K562 (cell line): ENCODE measurements around the gene IRF2BP2. TPM values are rescaled to one million over a fixed set of nuclear protein-coding genes. Genes with fewer than 3 reads are reported as not detected.

Experiments
- ARHGAP35 ChIP-seq: fragments of 450-650 bp; IDR thresholded peaks from 2 replicates; pipeline ENCODE4 v1.6.1; 2018; ENCODE audit not compliant: partially characterized antibody
- ARID3B ChIP-seq: fragments of 250-450 bp; sonication (Bioruptor Pico); IDR thresholded peaks from 2 replicates; pipeline ENCODE4 v1.4.0; 2020; ENCODE audit warnings: borderline replicate concordance
- CCAR2 ChIP-seq: fragments of 200-400 bp; formaldehyde crosslinking; IDR thresholded peaks from 2 replicates; pipeline ENCODE4 v1.6.1; 2017; ENCODE audit warnings: mild to moderate bottlenecking, low read depth, low read length
- CHD1 ChIP-seq: fragments of 200-600 bp; sonication (generic); IDR thresholded peaks from one replicate; pipeline ENCODE4 v1.6.1; 2012; ENCODE audit warnings: mild to moderate bottlenecking, moderate library complexity, low read length, inconsistent platforms
- HMGN3 ChIP-seq: IDR thresholded peaks from 2 replicates; pipeline ENCODE4 v1.6.1; 2011; ENCODE audit warnings: borderline replicate concordance, low read depth, mild to moderate bottlenecking, mixed read lengths, low read length; ENCODE audit not compliant: insufficient read length; ENCODE audit errors: extremely low read depth
- IRF9 ChIP-seq: fragments of 450-650 bp; IDR thresholded peaks from 2 replicates; pipeline ENCODE4 v1.6.1; 2016; ENCODE audit warnings: missing biosample characterization, missing genetic modification characterization
- KDM4B ChIP-seq, 2 experiments: fragments of 450-650 bp in 1 of 2; sonication (generic) in 1 of 2; IDR thresholded peaks; 2 replicates each; pipeline ENCODE4 v1.6.1; 2016 to 2017; ENCODE audit warnings: borderline replicate concordance in 2 of 2, antibody characterized with exemption in 1 of 2, low read depth in 1 of 2, mild to moderate bottlenecking in 1 of 2
- LCOR ChIP-seq: sonication (generic); formaldehyde crosslinking; IDR thresholded peaks from 2 replicates; pipeline ENCODE4 v1.8.0; 2022; ENCODE audit warnings: mild to moderate bottlenecking, missing genetic modification reagents
- PHB ChIP-seq: fragments of 250-450 bp; sonication (Bioruptor Pico); IDR thresholded peaks from 2 replicates; pipeline ENCODE4 v1.5.0; 2021
- PTTG1 ChIP-seq: fragments of 450-650 bp; IDR thresholded peaks from 2 replicates; pipeline ENCODE4 v1.6.1; 2016; ENCODE audit warnings: low read depth, mild to moderate bottlenecking, missing genetic modification characterization, missing compliant biosample characterization
- RBM25 ChIP-seq: fragments of 200-400 bp; formaldehyde crosslinking; IDR thresholded peaks from 2 replicates; pipeline ENCODE4 v1.6.1; 2018; ENCODE audit warnings: low read length, low read depth, moderate library complexity; ENCODE audit not compliant: severe bottlenecking
- THRB ChIP-seq: fragments of 450-650 bp; formaldehyde crosslinking; conservative IDR thresholded peaks from 2 replicates; pipeline ENCODE4 v1.4.0; 2022; ENCODE audit warnings: mild to moderate bottlenecking, missing genetic modification characterization
- ZNF318 ChIP-seq, 2 experiments: fragments of 450-650 bp; IDR thresholded peaks; 2 replicates each; pipeline ENCODE4 v1.6.1; 2016; ENCODE audit warnings: mild to moderate bottlenecking in 2 of 2, borderline replicate concordance in 1 of 2, low read depth in 1 of 2, moderate library complexity in 1 of 2
- polyA plus RNA-seq, 8 experiments: library from polyadenylated mRNA; depleted of rRNA in 4 of 8; stranded (reverse) in 5 of 8; unstranded in 3 of 8; fragments of >200 nt; fragmentation: Nextera tagmentation in 2 of 8; fragmentation: Illumina TruSeq in 1 of 8; extraction: Ambion mirVana in 2 of 8; extraction: Trizol in 1 of 8; gene quantifications; 2 replicates each; pipeline versions ENCODE4 v1.2.1 to v1.2.3, GENCODE V29; 2011 to 2014; ENCODE audit warnings: inconsistent platforms in 1 of 8, missing spikeins in 1 of 8
- total RNA-seq, 7 experiments: library from RNA; depleted of rRNA in 6 of 7; stranded (reverse); fragments of >200 nt in 6 of 7; fragmentation: Illumina TruSeq in 2 of 7; extraction: Trizol in 2 of 7; gene quantifications; 2 replicates each; pipeline versions ENCODE4 v1.2.1 to v1.2.3, GENCODE V29; 2011 to 2021; ENCODE audit warnings: low replicate concordance in 1 of 7

Gene IRF2BP2
- total and polyA plus RNA-seq, 9 of the 15 experiments (the other 6 are each of a cell fraction or from before 2014, with no cell fraction given): 7.7 to 68.6 (median 22.1) TPM

GRCh38 chr1:234607109-234608024, 2.6 kb downstream of the IRF2BP2 start (continued):
- TF ChIP-seq CCAR2: no peak
- no peak; a peak in 1 of 4 replicates for TF ChIP-seq KDM4B (IDR thresholded peaks at IDR 0.05; ENCODE audit: borderline replicate concordance in 2 of 2, low read depth in 1 of 2)
- no peak for TF ChIP-seq PTTG1 (tag)
- TF ChIP-seq PHB (CRISPR knock-in tag): peak; percentile 52; the same call in 1 of the 2 replicates
- no peak for TF ChIP-seq ARHGAP35
- TF ChIP-seq HMGN3: peak; percentile 36
- TF ChIP-seq THRB (CRISPR knock-in tag): no peak
- no peak for TF ChIP-seq LCOR
- TF ChIP-seq IRF9 (tag): no peak
- no peak for TF ChIP-seq RBM25
- peak; percentile 35 for TF ChIP-seq CHD1
- TF ChIP-seq ARID3B (CRISPR knock-in tag): no peak
- no peak for TF ChIP-seq ZNF318 (IDR thresholded peaks at IDR 0.05; ENCODE audit: borderline replicate concordance in 1 of 2, low read depth in 1 of 2)
